Measurements from ENCODE around the gene ZNF714. TPM values are rescaled to one million over a fixed set of nuclear protein-coding genes. Genes with fewer than 3 reads are reported as not detected.
"Not testable (repeated sequence)": the region's sequence is repeated elsewhere in the genome, so short reads cannot be mapped to it uniquely, and the experiment has no call there.

Gene ZNF714
- total and polyA plus RNA-seq, 2 donors (not counting 1 experiment from before 2014, with no cell fraction given), result 5.6 to 6.9 TPM

GRCh38 chr19:21138130-21138529 is 56.1 kb downstream of the ZNF714 start:
- H3K9me3 ChIP-seq (ENCODE audit: control insufficient read depth, insufficient read depth, low read depth, low read length), result no peaks in the 10 kb centered on the region
- TF ChIP-seq CTCF (conservative IDR thresholded peaks at IDR 0.05 in 1 of 2, IDR thresholded peaks at IDR 0.05 in 1 of 2; ENCODE audit: low read depth in 1 of 2, low read length in 2 of 2), result no peak
- TF ChIP-seq EZH2 (IDR thresholded peaks at IDR 0.05; ENCODE audit: low read length, missing control alignments), result no peak
- no peaks in the 10 kb centered on the region for H3K4me1 ChIP-seq (ENCODE audit: control insufficient read depth, extremely low read depth, insufficient read depth, low read length)
- H2AFZ ChIP-seq (ENCODE audit: low read length), result no peak overlapping the region
- H4K20me1 ChIP-seq (ENCODE audit: control insufficient read depth, extremely low read depth, insufficient read depth, low read length), result no peaks in the 10 kb centered on the region
- DNase-seq (ENCODE audit: low read depth in 2 of 2), result no peak
- no peaks in the 10 kb centered on the region for H3K27me3 ChIP-seq (ENCODE audit: control insufficient read depth, insufficient read depth, low read length)
- no peaks in the 10 kb centered on the region for H3K36me3 ChIP-seq (ENCODE audit: control insufficient read depth, insufficient read depth, low read length)
- H3K79me2 ChIP-seq (ENCODE audit: control insufficient read depth, insufficient read depth, low read length), result peaks cover 8% of the 10 kb centered on the region
- no peak overlapping the region for H3K27ac ChIP-seq (ENCODE audit: insufficient read depth, low read length)
- H3K9ac ChIP-seq (ENCODE audit: insufficient read depth, low read length), result no peak overlapping the region
- no peak overlapping the region for H3K4me2 ChIP-seq (ENCODE audit: extremely low read depth, insufficient read depth, low read length)
- no peak overlapping the region for H3K4me3 ChIP-seq (replicated peaks in 1 of 4; ENCODE audit: control extremely low read depth in 1 of 4, insufficient read depth in 1 of 4, low read depth in 3 of 4, low read length in 4 of 4)

GRCh38 chr19:21141006-21141405 is 59.0 kb downstream of the ZNF714 start:
- H3K4me3 ChIP-seq (replicated peaks in 1 of 4; ENCODE audit: control extremely low read depth in 1 of 4, insufficient read depth in 1 of 4, low read depth in 3 of 4, low read length in 4 of 4); H3K27me3 ChIP-seq (ENCODE audit: control insufficient read depth, insufficient read depth, low read length); H3K27ac ChIP-seq (ENCODE audit: insufficient read depth, low read length); H3K36me3 ChIP-seq (ENCODE audit: control insufficient read depth, insufficient read depth, low read length); DNase-seq (ENCODE audit: low read depth in 2 of 2); H3K9me3 ChIP-seq (ENCODE audit: control insufficient read depth, insufficient read depth, low read depth, low read length); H3K4me2 ChIP-seq (ENCODE audit: extremely low read depth, insufficient read depth, low read length); H3K9ac ChIP-seq (ENCODE audit: insufficient read depth, low read length); H3K4me1 ChIP-seq (ENCODE audit: control insufficient read depth, extremely low read depth, insufficient read depth, low read length); H4K20me1 ChIP-seq (ENCODE audit: control insufficient read depth, extremely low read depth, insufficient read depth, low read length): not testable (repeated sequence)
- peaks cover 11% of the 10 kb centered on the region for H3K79me2 ChIP-seq (ENCODE audit: control insufficient read depth, insufficient read depth, low read length)
- H2AFZ ChIP-seq (ENCODE audit: low read length), result peak overlapping the region; percentile 55

GRCh38 chr19:21141787-21142464 is 59.9 kb downstream of the ZNF714 start, which contains the start of gene ZNF431:
Gene ZNF431 (plus strand): TSS chr19:21142040. CDS start chr19:21142184, 144 bp downstream.
- no peaks in the 10 kb centered on the region for H4K20me1 ChIP-seq (ENCODE audit: control insufficient read depth, extremely low read depth, insufficient read depth, low read length)
- peaks cover 11% of the 10 kb centered on the region for H3K79me2 ChIP-seq (ENCODE audit: control insufficient read depth, insufficient read depth, low read length)
- H3K36me3 ChIP-seq (ENCODE audit: control insufficient read depth, insufficient read depth, low read length), result no peaks in the 10 kb centered on the region
- no peaks in the 10 kb centered on the region for H3K4me1 ChIP-seq (ENCODE audit: control insufficient read depth, extremely low read depth, insufficient read depth, low read length)
- peak within 1 kb of the TSS; percentile 70 to 92 (median 77) for H3K4me3 ChIP-seq (replicated peaks in 1 of 4; ENCODE audit: control extremely low read depth in 1 of 4, insufficient read depth in 1 of 4, low read depth in 3 of 4, low read length in 4 of 4)
- TF ChIP-seq EZH2 (IDR thresholded peaks at IDR 0.05; ENCODE audit: low read length, missing control alignments) (no peak), CTCF (conservative IDR thresholded peaks at IDR 0.05 in 1 of 2, IDR thresholded peaks at IDR 0.05 in 1 of 2; ENCODE audit: low read depth in 1 of 2, low read length in 2 of 2) (no peak)
- H3K27ac ChIP-seq (ENCODE audit: insufficient read depth, low read length), result peak within 1 kb of the TSS; percentile 89
- peak; percentile 92 to 93 for DNase-seq (ENCODE audit: low read depth in 2 of 2)
- H3K9me3 ChIP-seq (ENCODE audit: control insufficient read depth, insufficient read depth, low read depth, low read length), result no peaks in the 10 kb centered on the region
- peak within 1 kb of the TSS; percentile 74 for H2AFZ ChIP-seq (ENCODE audit: low read length)
- H3K27me3 ChIP-seq (ENCODE audit: control insufficient read depth, insufficient read depth, low read length), result no peaks in the 10 kb centered on the region
- peak within 1 kb of the TSS; percentile 84 for H3K9ac ChIP-seq (ENCODE audit: insufficient read depth, low read length)
- peak within 1 kb of the TSS; percentile 53 for H3K4me2 ChIP-seq (ENCODE audit: extremely low read depth, insufficient read depth, low read length)
